ENCODE results near the gene TMEM252. TPM values are rescaled to one million over a fixed set of nuclear protein-coding genes. Genes with fewer than 3 reads are reported as not detected.

Gene TMEM252
- total RNA-seq, 2 donors from 2014 or later: not detected

- no peak overlapping the region for H3K27ac Mint-ChIP-seq
- ATAC-seq (no peak), DNase-seq (no peak)
- no peaks in the 10 kb centered on the region for H3K36me3 Mint-ChIP-seq (ENCODE audit: low read depth)
- H3K4me3 Mint-ChIP-seq: no peak overlapping the region
- no peaks in the 10 kb centered on the region for H3K9me3 ChIP-seq (ENCODE audit: control insufficient read depth, low read length, poor library complexity, severe bottlenecking)
- H3K27me3 Mint-ChIP-seq: peaks cover 8% of the 10 kb centered on the region
- H3K4me1 Mint-ChIP-seq: no peaks in the 10 kb centered on the region
Measured at GRCh38 chr9:68532131-68532530, 8.6 kb downstream of the TMEM252 start.

GRCh38 chr9:68530618-68531017 is 10.1 kb downstream of the TMEM252 start:
- Mint-ChIP-seq H3K27ac (no peak overlapping the region), H3K27me3 (peaks cover 14% of the 10 kb centered on the region), H3K4me3 (no peak overlapping the region), H3K36me3 (ENCODE audit: low read depth) (no peaks in the 10 kb centered on the region), H3K4me1 (no peaks in the 10 kb centered on the region)
- no peaks in the 10 kb centered on the region for H3K9me3 ChIP-seq (ENCODE audit: control insufficient read depth, low read length, poor library complexity, severe bottlenecking)
- DNase-seq (no peak), ATAC-seq (no peak)

- H3K36me3 Mint-ChIP-seq (ENCODE audit: low read depth): no peaks in the 10 kb centered on the region
- no peak for DNase-seq
- no peak for ATAC-seq
- H3K27me3 Mint-ChIP-seq: peaks cover 26% of the 10 kb centered on the region
- no peaks in the 10 kb centered on the region for H3K4me1 Mint-ChIP-seq
- H3K4me3 Mint-ChIP-seq: no peak overlapping the region
- H3K9me3 ChIP-seq (ENCODE audit: control insufficient read depth, low read length, poor library complexity, severe bottlenecking): no peaks in the 10 kb centered on the region
- H3K27ac Mint-ChIP-seq: no peak overlapping the region
Measured at GRCh38 chr9:68523367-68523936, 17.2 kb downstream of the TMEM252 start.

GRCh38 chr9:68522954-68523353 is 17.7 kb downstream of the TMEM252 start:
- H3K4me1 Mint-ChIP-seq: no peaks in the 10 kb centered on the region
- H3K9me3 ChIP-seq (ENCODE audit: control insufficient read depth, low read length, poor library complexity, severe bottlenecking): no peaks in the 10 kb centered on the region
- no peak overlapping the region for H3K27ac Mint-ChIP-seq
- peaks cover 25% of the 10 kb centered on the region for H3K27me3 Mint-ChIP-seq
- H3K36me3 Mint-ChIP-seq (ENCODE audit: low read depth): no peaks in the 10 kb centered on the region
- DNase-seq: no peak
- no peak overlapping the region for H3K4me3 Mint-ChIP-seq
- no peak for ATAC-seq

- H3K27ac Mint-ChIP-seq: no peak overlapping the region
- no peaks in the 10 kb centered on the region for H3K4me1 Mint-ChIP-seq
- no peak for DNase-seq
- no peak overlapping the region for H3K4me3 Mint-ChIP-seq
- peaks cover 18% of the 10 kb centered on the region for H3K27me3 Mint-ChIP-seq
- no peaks in the 10 kb centered on the region for H3K9me3 ChIP-seq (ENCODE audit: control insufficient read depth, low read length, poor library complexity, severe bottlenecking)
- H3K36me3 Mint-ChIP-seq (ENCODE audit: low read depth): no peaks in the 10 kb centered on the region
- no peak for ATAC-seq
Measured at GRCh38 chr9:68522131-68522530, 18.6 kb downstream of the TMEM252 start.

GRCh38 chr9:68515326-68516017 is 25.2 kb downstream of the TMEM252 start:
- DNase-seq: no peak
- no peak for ATAC-seq
- H3K9me3 ChIP-seq (ENCODE audit: control insufficient read depth, low read length, poor library complexity, severe bottlenecking): no peaks in the 10 kb centered on the region
- H3K27me3 Mint-ChIP-seq: peaks cover 13% of the 10 kb centered on the region
- no peaks in the 10 kb centered on the region for H3K36me3 Mint-ChIP-seq (ENCODE audit: low read depth)
- no peak overlapping the region for H3K27ac Mint-ChIP-seq
- H3K4me3 Mint-ChIP-seq: no peak overlapping the region
- H3K4me1 Mint-ChIP-seq: no peaks in the 10 kb centered on the region

GRCh38 chr9:68513981-68514380 is 26.7 kb downstream of the TMEM252 start:
- ATAC-seq (no peak), DNase-seq (no peak)
- Mint-ChIP-seq H3K4me1 (no peaks in the 10 kb centered on the region), H3K4me3 (no peak overlapping the region), H3K36me3 (ENCODE audit: low read depth) (no peaks in the 10 kb centered on the region), H3K27ac (no peak overlapping the region), H3K27me3 (peaks cover 13% of the 10 kb centered on the region)
- H3K9me3 ChIP-seq (ENCODE audit: control insufficient read depth, low read length, poor library complexity, severe bottlenecking): no peaks in the 10 kb centered on the region

- Mint-ChIP-seq H3K4me1 (no peaks in the 10 kb centered on the region), H3K27ac (no peak overlapping the region), H3K4me3 (no peak overlapping the region), H3K27me3 (peaks cover 13% of the 10 kb centered on the region), H3K36me3 (ENCODE audit: low read depth) (no peaks in the 10 kb centered on the region)
- DNase-seq (no peak), ATAC-seq (no peak)
- H3K9me3 ChIP-seq (ENCODE audit: control insufficient read depth, low read length, poor library complexity, severe bottlenecking): no peaks in the 10 kb centered on the region
Measured at GRCh38 chr9:68513385-68513784, 27.3 kb downstream of the TMEM252 start.

- no peaks in the 10 kb centered on the region for H3K9me3 ChIP-seq (ENCODE audit: control insufficient read depth, low read length, poor library complexity, severe bottlenecking)
- Mint-ChIP-seq H3K27me3 (peaks cover 10% of the 10 kb centered on the region), H3K27ac (no peak overlapping the region), H3K36me3 (ENCODE audit: low read depth) (no peaks in the 10 kb centered on the region), H3K4me1 (no peaks in the 10 kb centered on the region), H3K4me3 (no peak overlapping the region)
- no peak for ATAC-seq
- DNase-seq: no peak
Measured at GRCh38 chr9:68509689-68510088, 31.0 kb downstream of the TMEM252 start.

- no peak for ATAC-seq
- peaks cover 2% of the 10 kb centered on the region for H3K36me3 Mint-ChIP-seq (ENCODE audit: low read depth)
Measured at GRCh38 chr9:68508547-68508946, 32.1 kb downstream of the TMEM252 start.

GRCh38 chr9:68507806-68508145 is 32.9 kb downstream of the TMEM252 start:
- DNase-seq (no peak), ATAC-seq (no peak)
- Mint-ChIP-seq H3K27me3 (peaks cover 20% of the 10 kb centered on the region), H3K4me1 (no peaks in the 10 kb centered on the region), H3K36me3 (ENCODE audit: low read depth) (peaks cover 2% of the 10 kb centered on the region), H3K4me3 (no peak overlapping the region), H3K27ac (no peak overlapping the region)
- H3K9me3 ChIP-seq (ENCODE audit: control insufficient read depth, low read length, poor library complexity, severe bottlenecking): no peaks in the 10 kb centered on the region

More at GRCh38 chr9:68508547-68508946, 32.1 kb downstream of the TMEM252 start:
- Mint-ChIP-seq H3K27me3 (peaks cover 14% of the 10 kb centered on the region), H3K4me1 (no peaks in the 10 kb centered on the region), H3K4me3 (no peak overlapping the region), H3K27ac (no peak overlapping the region)
- no peaks in the 10 kb centered on the region for H3K9me3 ChIP-seq (ENCODE audit: control insufficient read depth, low read length, poor library complexity, severe bottlenecking)
- DNase-seq: no peak

- H3K4me1 Mint-ChIP-seq: no peaks in the 10 kb centered on the region
- DNase-seq (no peak), ATAC-seq (no peak)
- no peak overlapping the region for H3K4me3 Mint-ChIP-seq
- no peaks in the 10 kb centered on the region for H3K9me3 ChIP-seq (ENCODE audit: control insufficient read depth, low read length, poor library complexity, severe bottlenecking)
- peaks cover 25% of the 10 kb centered on the region for H3K27me3 Mint-ChIP-seq
- H3K27ac Mint-ChIP-seq: no peak overlapping the region
- H3K36me3 Mint-ChIP-seq (ENCODE audit: low read depth): peaks cover 2% of the 10 kb centered on the region
Measured at GRCh38 chr9:68507130-68507805, 33.4 kb downstream of the TMEM252 start.

- Mint-ChIP-seq H3K36me3 (ENCODE audit: low read depth) (peaks cover 2% of the 10 kb centered on the region), H3K4me3 (no peak overlapping the region), H3K4me1 (no peaks in the 10 kb centered on the region), H3K27ac (no peak overlapping the region), H3K27me3 (peaks cover 26% of the 10 kb centered on the region)
- DNase-seq (no peak), ATAC-seq (no peak)
- H3K9me3 ChIP-seq (ENCODE audit: control insufficient read depth, low read length, poor library complexity, severe bottlenecking): no peaks in the 10 kb centered on the region
Measured at GRCh38 chr9:68506551-68506950, 34.1 kb downstream of the TMEM252 start.

Measured in T-helper 17 cell (primary cell).